ENCODE measurements around the gene TXNRD2.

DNA sequence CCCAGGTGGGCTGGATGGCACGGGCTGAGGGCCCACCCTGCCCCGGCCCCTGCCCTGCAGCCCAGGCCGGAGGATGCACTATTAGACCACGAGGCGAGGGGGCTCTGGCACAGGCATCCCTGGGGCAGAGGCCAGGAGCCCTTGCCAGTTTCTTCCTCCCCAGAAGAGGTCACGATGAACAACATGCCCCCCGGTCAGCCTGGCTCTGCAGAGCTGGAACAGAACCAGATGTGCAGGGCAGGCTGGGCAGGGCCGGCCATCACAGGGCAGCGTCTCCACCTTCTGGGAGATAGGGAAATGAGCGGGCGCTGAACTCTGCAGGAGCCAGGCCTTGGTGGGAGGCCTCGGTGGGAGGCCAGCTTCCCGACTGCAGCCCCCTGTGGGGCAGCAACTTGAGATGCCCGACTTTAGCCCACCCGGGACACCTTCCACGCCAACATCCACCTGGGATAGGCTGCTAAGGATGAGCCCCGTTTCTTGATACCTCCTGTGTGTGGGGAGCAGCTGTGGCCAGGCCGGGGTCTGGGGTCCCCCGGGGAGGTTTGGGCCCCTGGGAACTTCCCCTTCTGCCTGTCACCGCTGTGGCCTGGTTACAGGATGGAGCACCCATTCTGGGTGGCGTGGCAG, 65.2 kb downstream of the TXNRD2 start:
- TF ChIP-seq POLR2A (IDR thresholded peaks at IDR 0.05; ENCODE audit: low read depth, low read length) (no peak), RCOR1 (IDR thresholded peaks at IDR 0.05; ENCODE audit: insufficient replicate concordance, low read length) (no peak), BHLHE40 (IDR thresholded peaks at IDR 0.05; ENCODE audit: low read depth, low read length) (no peak), CTCF (conservative IDR thresholded peaks at IDR 0.05; ENCODE audit: low read depth, low read length) (no peak), MAFK (IDR thresholded peaks at IDR 0.05; ENCODE audit: low read depth, low read length) (no peak), USF2 (IDR thresholded peaks at IDR 0.05; ENCODE audit: low read depth, low read length) (no peak), MAZ (IDR thresholded peaks at IDR 0.05; ENCODE audit: borderline replicate concordance, low read depth, low read length) (no peak), RFX5 (IDR thresholded peaks at IDR 0.05; ENCODE audit: low read depth, low read length) (no peak), CHD1 (IDR thresholded peaks at IDR 0.05; ENCODE audit: low read depth, low read length) (no peak), MXI1 (IDR thresholded peaks at IDR 0.05; ENCODE audit: borderline replicate concordance, low read depth, low read length) (no peak), SMC3 (IDR thresholded peaks at IDR 0.05; ENCODE audit: low read depth, low read length) (no peak), CEBPB (IDR thresholded peaks at IDR 0.05; ENCODE audit: low read depth, low read length) (no peak), FOS (IDR thresholded peaks at IDR 0.05; ENCODE audit: low read depth, low read length) (no peak)

Measured in IMR-90 (cell line).